NCI-H1417 treated with DMSO at 0.1 percent for 48 hours (cell line): ENCODE measurements around the gene C3orf33.

ENCODE experiments used
- DNase-seq: peaks from one replicate; lab custom pipeline; 2025; lab: John Stamatoyannopoulos, UW

C3orf33 gene

GRCh38 chr3:155785662-155786295, 20.3 kb downstream of the C3orf33 start:
- DNase-seq = no peak

GRCh38 chr3:155782390-155782953, 23.6 kb downstream of the C3orf33 start:
- DNase-seq = no peak

GRCh38 chr3:155780291-155780690, 25.8 kb downstream of the C3orf33 start:
- DNase-seq = no peak

- no peak for DNase-seq
Measured at GRCh38 chr3:155778462-155778861, 27.6 kb downstream of the C3orf33 start.

GRCh38 chr3:155772801-155773200, 33.3 kb downstream of the C3orf33 start:
- DNase-seq = no peak

GRCh38 chr3:155771126-155771525, 35.0 kb downstream of the C3orf33 start:
- DNase-seq = no peak

GRCh38 chr3:155766206-155766605, 39.9 kb downstream of the C3orf33 start:
- DNase-seq = no peak

- no peak for DNase-seq
Measured at GRCh38 chr3:155763870-155764463, 42.1 kb downstream of the C3orf33 start.

- no peak for DNase-seq
Measured at GRCh38 chr3:155760653-155761052, 45.4 kb downstream of the C3orf33 start.

GRCh38 chr3:155757577-155757976, 48.5 kb downstream of the C3orf33 start:
- DNase-seq = no peak

- peak; percentile 31 for DNase-seq
Measured at GRCh38 chr3:155753038-155753639, 52.9 kb downstream of the C3orf33 start.

GRCh38 chr3:155748611-155749365, 57.3 kb downstream of the C3orf33 start:
- no peak for DNase-seq

GRCh38 chr3:155747946-155748290, 58.2 kb downstream of the C3orf33 start:
- DNase-seq = no peak

- DNase-seq = no peak
Measured at GRCh38 chr3:155747286-155747945, 58.7 kb downstream of the C3orf33 start.

GRCh38 chr3:155746703-155747102, 59.4 kb downstream of the C3orf33 start:
- DNase-seq = no peak

- DNase-seq = no peak
Measured at GRCh38 chr3:155745795-155746550, 60.1 kb downstream of the C3orf33 start.

- DNase-seq = peak; percentile 51
Measured at GRCh38 chr3:155744626-155745324, 61.3 kb downstream of the C3orf33 start, which contains the start of gene PLCH1. Gene PLCH1, minus strand, starts transcription at chr3:155745071. Its CDS starts 40,847 bp downstream, at chr3:155704224.

GRCh38 chr3:155744010-155744625, 62.0 kb downstream of the C3orf33 start:
- peak; percentile 22 for DNase-seq

GRCh38 chr3:155743606-155744005, 62.5 kb downstream of the C3orf33 start:
- no peak for DNase-seq

- DNase-seq = no peak
Measured at GRCh38 chr3:155742349-155742965, 63.6 kb downstream of the C3orf33 start.
